Prostate gland (tissue), 2 donors: ENCODE data around the gene TCERG1L.

Experiments
- POLR2A ChIP-seq: fragments of 450-650 bp; IDR thresholded peaks from one replicate; pipeline ENCODE4 v1.6.1; 2016; ENCODE audit warnings: antibody characterized with exemption, mild to moderate bottlenecking
- POLR2AphosphoS5 ChIP-seq: sonication (generic); formaldehyde crosslinking; IDR thresholded peaks from one replicate; pipeline ENCODE4 v1.6.1; 2017; ENCODE audit warnings: antibody characterized with exemption
- TF ChIP-seq, protein P1 (sequence below), 4 experiments: fragments of 200-600 bp in 2 of 4; fragments of 450-650 bp in 2 of 4; sonication (generic) in 2 of 4; IDR thresholded peaks; 1 replicate in 3 of 4; 2 replicates in 1 of 4; pipeline ENCODE4 v1.5.1; 2016 to 2019; ENCODE audit warnings: antibody characterized with exemption in 4 of 4, mild to moderate bottlenecking in 2 of 4, moderate library complexity in 2 of 4

DNA sequence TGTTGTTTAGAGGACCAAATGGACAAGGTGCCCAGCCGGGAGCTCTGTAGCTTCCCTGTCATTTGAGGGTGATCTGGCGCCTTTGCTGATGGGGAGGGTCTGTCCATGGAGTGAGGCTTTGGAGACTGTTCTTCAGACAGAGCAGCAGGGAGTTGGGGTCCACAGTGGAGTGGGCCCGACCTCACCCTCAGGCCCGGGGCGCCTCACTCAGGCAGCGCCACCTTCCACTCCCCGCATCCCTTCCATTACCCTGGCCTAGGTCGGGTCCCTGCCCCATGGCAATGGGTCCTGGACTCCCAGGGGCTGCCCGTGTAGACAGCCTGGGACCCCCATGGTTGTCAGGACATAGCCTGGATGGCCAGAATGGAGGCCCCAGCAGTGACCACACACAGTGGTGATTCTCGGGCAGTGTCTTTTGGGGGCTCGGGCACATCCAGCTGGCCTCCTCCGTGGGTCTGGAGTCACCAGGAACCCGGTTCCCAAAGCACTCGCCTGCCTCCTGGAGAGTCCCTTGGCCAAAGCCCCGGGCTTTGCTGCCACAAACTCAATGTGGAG is 38.5 kb downstream of the TCERG1L start:
- TF ChIP-seq, protein P1, sequence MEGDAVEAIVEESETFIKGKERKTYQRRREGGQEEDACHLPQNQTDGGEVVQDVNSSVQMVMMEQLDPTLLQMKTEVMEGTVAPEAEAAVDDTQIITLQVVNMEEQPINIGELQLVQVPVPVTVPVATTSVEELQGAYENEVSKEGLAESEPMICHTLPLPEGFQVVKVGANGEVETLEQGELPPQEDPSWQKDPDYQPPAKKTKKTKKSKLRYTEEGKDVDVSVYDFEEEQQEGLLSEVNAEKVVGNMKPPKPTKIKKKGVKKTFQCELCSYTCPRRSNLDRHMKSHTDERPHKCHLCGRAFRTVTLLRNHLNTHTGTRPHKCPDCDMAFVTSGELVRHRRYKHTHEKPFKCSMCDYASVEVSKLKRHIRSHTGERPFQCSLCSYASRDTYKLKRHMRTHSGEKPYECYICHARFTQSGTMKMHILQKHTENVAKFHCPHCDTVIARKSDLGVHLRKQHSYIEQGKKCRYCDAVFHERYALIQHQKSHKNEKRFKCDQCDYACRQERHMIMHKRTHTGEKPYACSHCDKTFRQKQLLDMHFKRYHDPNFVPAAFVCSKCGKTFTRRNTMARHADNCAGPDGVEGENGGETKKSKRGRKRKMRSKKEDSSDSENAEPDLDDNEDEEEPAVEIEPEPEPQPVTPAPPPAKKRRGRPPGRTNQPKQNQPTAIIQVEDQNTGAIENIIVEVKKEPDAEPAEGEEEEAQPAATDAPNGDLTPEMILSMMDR (IDR thresholded peaks at IDR 0.05), result no peak
- TF ChIP-seq POLR2AphosphoS5 (no peak), POLR2A (no peak)
